Endometrial microvascular endothelial cells (primary cell): Measurements from ENCODE around the gene GALNT2. TPM values are rescaled to one million over a fixed set of nuclear protein-coding genes. Genes with fewer than 3 reads are reported as not detected.

Source experiments
- in situ Hi-C: cut with HindIII; loops from 2 replicates; pipeline ENCODE4 v1.10.0; 2017; ENCODE audit warnings: low sequenced_read_pairs, low pct_unique_long_range_greater_than_20kb; ENCODE audit errors: inconsistent ontology term
- total RNA-seq: library from RNA; depleted of rRNA; stranded (reverse); fragments of >200 nt; gene quantifications from one replicate; pipeline ENCODE4 v1.2.3, GENCODE V29; 2015; ENCODE audit errors: inconsistent ontology term

GALNT2 gene
- total RNA-seq, 1 donor from 2014 or later = 69.2 TPM

DNA sequence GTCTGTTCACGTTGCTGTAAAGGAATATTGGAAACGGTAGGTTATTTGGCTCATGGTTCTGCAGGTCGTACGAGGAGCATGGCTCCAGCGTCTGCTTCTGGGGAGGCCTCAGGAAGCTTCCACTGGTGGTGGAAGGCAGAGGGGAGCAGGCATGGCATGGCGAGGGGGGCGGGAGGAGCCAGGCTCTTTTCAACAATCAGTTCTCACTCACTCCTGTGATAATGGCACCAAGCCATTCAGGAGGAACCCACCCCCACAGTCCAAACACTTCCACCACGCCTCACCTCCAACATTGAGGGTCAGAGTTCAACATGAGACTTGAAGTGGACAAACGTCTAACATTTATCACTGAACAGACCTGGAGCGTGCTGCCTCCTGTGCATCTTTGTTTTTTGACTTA lies 217.9 kb downstream of the GALNT2 start:
- in situ Hi-C loops = no loop called here

DNA sequence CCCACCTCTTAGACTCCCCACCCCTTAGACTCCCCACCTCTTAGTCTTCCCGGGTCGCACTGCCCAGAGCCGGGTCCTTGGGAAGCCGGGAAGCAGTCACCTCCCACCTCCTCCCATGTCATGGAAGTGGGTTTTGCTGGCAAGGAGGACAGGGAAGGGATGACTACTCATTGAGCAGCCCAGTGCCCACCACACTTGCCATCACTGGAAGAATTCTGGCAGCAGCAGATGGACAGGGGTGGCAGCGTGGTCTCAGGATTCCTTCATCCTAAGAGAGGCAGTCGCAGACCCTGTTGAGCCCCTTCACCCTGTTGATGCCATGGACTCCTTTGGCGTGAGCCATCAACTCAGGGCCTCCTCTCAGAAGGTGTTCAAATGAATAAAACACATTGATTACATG lies 218.3 kb downstream of the GALNT2 start:
- in situ Hi-C loops = no loop called here

DNA sequence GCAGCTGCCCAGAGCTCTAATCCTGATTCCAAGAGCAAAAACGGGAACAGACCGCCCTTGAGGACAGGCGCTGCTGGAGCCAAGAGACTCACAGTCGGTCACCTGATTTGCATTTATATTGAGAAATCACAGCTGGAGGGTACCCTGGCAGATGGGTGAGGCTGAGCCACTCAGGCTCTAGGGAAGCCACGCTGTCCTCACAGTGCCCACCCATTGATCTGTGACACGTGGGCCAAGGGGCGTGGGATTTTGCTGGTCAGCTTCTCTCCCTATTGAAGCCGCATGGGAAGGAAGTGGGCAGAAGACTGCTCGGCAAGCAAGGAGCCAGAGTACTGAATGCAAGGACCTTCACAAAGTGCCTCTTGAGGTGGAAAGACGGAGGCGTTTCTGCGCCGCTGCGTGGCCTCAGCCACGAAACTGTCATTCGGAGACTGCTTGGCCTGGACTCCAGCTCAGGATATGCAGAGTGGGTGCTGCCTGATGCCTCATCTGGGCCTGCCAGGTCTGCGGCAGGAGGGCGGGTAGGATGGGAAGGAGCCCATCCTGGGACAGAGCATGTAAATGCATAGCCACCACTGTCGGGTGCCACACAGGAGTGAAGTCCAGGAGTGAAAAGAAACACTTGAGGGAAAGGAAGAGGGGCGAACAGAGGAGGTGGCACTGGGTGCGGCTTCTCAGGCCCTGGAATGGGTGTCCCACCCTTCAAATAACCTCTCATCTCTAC lies 219.3 kb downstream of the GALNT2 start:
- in situ Hi-C loops = no loop called here

DNA sequence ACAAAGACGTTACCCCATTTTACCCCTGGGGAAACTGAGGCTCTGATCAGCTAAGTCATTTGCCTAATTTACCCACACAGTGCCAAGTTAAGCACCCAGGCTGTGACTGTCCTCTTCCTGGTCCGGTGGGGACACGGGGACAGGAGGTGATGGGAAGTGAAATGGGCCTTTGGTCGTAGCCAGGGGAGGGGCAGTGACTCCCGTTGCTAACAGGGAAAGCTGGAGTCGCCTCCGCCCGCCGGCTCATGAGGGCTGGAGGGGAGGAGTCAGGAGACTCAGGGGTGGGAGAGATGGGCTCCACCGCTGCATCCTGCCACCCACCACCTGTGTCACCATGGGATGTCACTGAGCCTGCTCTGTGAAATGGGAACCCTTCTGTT lies 219.8 kb downstream of the GALNT2 start:
- in situ Hi-C loops = no loop called here

DNA sequence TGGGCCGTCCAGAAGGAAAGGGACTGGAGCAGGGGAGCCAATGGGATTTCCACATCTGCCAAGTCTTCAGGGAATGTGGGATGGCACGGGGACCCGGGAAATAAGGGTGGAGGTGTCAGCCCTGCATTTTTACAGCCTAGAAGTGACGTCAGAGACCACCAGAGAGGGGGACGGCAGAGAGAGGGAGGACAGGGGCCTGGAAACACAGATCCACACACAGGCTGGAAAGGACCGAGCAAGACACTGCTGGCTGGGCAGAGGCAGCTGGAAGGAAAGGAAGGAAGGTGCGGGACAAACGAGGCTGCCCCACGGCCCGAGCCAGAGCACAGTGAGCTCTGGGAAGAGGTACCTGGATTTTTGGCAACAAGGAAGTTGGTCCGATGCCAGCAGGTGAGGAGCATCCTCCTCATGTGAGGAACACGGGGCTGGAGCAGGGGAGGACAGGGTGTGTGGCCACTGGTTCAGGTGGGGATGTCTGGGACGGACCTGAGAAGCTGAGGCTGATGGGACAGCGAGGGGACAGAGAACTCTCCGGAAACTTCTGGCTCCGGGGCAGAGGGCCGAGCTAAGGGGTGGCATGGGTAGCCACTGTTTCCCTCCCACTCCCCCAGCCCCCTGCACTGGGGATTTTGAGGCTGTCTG lies 220.8 kb downstream of the GALNT2 start:
- in situ Hi-C loops = no loop called here

DNA sequence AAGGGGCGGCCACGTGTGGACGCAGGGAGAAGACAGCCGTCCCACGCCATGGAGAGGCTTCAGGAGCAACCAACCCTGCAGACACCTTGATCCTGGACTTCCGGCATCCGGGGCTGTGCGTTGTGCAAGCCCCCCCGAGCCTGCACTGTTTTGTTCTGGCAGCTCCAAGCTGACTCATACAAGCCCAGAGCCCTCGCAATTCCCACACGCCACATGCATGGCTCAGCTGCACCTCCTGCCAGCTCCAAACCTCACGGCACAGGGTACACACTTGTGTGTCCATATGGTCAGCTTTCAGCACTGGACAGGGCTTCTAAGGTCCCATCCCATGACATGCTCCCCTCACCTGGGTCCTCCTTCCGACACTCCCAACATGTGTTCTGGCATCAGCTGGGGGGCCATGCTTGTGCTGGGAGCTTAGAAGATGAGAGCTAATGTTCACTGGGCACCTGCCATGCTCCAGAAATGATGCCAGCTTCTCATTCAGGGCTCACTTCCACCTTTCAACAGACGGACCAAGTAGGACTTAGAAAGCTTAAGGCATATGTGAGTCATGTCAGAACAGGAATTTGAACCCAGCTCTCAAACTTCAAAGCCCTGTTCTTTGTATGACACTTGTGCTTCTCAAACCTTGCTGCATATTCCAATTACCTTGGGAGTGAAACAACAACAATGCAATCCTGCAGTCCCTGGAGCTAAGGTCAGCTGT lies 221.8 kb downstream of the GALNT2 start:
- in situ Hi-C loops = no loop called here

DNA sequence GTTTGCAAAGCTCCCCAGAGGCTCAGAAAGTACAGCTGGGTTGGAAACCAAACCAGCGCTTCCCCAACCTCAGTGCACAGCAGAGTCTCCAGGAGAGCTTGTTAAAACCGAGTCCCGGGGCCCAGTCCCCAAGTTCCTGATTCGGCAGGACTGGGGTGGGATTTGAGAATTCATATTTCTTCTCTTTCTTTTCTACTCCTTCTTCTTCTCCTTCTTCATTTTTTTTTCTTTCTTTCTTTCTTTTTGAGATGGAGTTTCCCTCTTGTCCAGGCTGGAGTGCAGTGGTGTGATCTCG lies 222.3 kb downstream of the GALNT2 start:
- in situ Hi-C loops = no loop called here

DNA sequence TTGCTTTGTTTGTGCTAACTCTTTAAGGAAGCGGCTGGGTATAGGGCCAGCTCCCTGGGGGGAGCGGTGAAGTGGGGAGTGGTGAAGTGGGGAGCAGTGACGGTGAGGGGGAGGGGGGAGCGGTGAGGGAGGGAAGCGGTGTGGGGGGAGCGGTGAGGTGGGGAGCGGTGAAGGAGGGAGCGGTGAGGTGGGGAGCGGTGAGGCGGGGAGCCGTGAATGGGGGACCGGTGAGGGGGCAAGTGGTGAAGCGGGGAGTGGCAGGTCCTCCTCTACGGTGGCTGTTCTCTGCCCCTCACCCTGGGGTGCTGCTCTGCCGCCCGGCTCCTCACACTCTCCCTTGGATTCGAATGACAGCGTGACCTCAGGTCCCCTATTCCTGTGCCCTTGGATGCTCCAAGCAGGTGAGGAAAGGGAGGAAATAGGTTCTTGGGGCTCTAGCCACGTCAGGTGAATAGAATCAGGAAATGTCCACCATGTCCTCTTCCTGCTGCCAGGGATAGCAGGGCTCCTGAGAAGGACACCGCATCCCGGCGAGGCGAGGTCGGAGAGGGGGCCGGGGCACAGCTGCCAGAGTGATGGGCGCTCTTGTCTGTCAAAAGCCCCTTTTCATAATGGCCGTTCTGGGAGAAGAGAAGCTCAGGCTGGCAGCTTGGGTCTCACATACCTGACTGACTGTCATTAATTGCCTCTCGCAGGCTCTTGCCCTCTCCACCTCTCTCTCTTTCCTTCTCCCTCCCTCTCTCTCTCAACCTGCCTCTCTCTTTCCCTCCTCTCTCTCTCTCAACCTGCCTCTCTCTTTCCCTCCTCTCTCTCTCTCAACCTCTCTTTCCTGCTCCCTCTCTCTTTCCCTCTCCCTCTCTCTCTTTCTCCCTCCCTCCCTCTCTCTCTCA lies 224.9 kb downstream of the GALNT2 start:
- in situ Hi-C loops = no loop called here

DNA sequence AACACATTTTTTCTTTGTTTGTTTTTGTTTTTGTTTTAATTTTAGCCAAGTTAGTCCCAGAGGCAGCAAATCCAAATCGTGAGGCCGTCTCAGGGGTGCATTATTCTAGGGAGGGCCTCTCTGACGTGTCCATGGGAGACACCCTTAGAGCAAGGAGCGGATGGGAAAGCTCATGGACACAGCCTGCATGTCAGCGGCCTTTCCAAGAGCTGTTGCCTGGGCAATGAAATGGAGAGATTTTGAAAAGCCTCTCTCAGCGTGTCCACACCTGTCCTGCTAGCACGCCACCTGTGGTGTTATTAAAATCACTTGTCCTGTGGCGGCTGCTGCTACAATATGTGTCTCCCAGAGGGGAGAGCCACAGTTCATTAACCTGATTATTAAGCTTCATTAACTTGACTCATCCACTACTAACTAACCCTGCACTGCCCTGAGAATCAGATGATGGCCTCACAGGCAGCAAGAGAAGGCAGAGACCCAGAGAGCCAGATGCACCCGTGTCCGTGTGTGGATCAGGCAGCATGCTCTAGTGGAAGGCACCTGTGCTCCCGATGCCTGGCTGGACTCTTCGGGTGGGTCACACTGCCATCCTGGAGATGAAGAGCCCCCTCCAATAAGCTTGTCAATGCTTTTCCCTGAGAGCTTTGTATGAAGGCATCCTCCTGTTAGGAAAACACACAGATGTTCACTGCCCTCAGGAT lies 225.8 kb downstream of the GALNT2 start:
- in situ Hi-C loops = no loop called here

DNA sequence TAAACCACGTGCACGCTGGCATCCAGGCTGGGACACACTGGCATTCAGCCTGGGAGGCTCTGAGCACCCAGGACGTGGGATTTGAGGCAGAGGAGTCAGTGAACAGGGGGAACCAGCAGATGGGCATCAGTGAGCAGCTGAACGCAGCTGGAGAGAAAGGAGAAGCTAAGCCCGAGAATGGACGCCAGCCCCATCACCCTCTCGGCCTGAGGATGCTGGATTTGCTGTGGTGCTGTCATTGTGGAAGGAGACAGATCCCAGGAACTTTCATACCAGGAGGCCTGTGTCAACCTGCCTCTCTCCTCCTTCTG lies 226.3 kb downstream of the GALNT2 start:
- in situ Hi-C loops = no loop called here

DNA sequence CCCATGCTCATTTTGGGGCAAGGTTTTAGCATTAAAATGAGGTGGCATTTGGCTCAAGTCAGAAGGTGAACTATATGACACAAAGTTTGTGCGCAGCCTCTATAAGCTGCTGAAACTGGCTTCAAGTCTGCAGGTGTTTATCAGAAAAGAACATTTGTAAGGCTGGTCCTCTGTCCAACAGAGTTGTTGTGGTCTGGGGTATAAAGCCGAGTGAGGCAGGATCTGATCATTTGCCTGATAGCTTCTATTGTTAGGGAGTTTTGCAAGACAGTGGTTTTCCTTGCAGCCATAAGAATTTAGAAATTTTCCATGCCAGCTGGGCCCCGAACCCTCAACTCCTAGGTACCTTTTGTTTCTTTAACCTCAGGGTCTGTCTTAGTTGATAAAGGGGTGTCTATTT lies 228.3 kb downstream of the GALNT2 start:
- in situ Hi-C loops = no loop called here

DNA sequence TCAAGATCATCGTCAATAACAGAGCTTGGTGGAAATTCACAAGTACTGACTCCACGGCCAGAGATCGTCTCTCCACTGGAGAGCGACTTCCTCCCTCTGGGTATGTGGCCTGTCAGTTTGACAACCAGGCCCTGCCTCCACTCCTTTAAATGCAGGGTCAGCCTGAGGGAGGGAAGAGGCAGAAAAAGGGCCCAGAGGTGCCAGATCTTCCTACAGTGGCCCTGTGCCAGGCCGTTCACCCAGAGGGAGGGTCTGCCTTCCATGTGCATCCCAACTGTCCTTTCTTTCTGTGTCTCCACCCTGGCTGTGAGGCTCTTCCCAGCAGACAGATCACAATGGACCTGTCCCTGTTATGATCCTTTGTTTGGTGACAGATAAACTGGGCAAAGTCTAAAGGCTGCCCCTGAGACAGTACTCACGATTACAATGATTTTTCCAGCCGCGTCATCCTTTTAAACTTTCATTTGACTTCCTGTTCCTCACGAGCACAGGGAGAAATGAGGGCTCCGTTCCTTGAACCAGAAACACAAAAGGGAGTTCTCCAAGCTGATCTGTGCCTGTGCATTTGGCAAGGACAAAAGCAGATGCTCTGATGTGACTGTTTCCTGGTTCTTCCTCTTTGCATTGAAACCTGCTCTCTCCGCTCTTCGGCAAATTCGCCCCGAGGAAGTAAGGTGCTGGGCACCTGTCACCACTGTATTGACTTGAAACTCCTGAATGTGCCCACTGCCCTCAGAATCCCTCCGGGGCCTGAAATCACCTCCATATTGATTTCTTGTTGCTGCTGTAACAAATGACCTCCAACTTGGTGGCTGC lies 232.4 kb downstream of the GALNT2 start:
- in situ Hi-C loops = loop anchor here (10.0 to 25.0 kb wide), 2 partner anchors 165 to 662 kb away; partner anchors contain the start of genes TAF5L and URB2

DNA sequence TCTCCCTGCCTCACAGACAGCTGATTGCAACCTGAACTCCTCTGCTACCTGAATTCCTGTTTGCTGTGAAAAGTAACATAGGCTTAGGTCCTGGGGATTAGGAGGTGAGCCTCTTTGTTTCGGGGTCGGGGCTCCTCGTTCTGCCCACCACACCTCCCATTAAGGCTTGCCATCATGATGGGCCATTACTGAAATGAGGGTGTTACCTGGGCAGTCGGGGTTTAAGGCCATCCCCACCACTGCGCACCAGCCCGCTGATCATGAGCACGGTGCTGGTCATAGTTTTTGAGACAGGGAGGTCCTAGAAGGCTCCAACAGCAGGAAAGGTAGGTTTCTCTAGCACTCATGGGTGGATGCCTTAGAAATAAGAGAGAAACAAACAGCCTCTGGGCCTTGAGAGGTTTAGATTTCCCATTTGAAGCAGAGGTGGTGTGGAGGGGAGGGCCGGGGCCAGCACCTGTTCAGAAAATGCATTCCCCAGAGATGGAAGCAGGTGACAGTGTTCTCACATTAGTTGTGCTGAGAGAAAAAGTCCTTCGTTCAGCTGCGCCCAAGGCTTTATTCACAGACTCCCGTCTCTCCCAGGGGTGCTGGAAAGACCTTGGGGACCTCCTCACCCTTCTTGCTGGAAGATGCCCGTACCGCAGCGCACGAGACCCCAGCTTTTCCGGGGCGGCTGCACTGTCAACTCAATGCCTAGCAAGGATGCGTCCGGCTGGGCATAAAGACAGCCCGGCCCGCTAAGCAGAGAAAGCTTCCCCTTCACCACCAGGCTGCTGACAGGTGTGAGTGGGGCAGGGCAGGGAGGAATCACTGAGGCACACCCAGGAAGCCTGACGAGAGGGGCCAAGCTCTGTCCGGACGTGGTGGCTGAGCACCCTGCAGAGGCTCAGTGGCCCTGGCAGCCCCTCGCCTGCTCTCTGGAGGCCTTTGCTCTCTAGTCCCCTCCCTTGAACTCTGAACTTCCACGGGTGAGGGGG lies 233.6 kb downstream of the GALNT2 start:
- in situ Hi-C loops = loop anchor here (10.0 to 25.0 kb wide), 2 partner anchors 166 to 663 kb away; partner anchors contain the start of genes TAF5L and URB2

DNA sequence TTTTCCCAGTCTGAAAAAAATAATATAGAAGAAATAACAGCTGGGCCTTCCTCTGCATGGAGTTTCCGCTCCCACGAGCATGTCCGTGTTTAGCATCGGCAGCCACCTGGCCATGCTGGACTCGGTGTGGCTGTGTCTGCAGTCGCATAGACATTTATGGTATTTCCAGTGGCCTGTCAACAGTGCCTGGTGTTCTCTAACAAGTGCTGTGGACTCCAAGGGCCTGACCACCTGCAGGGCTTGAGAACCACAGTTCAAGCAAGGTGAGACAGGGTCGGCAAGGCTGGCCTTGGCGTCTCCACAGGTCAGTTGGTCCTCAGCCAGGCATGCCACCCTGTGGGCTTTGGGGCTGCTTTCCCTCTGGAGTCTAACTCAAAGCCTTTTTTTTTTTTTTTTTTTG lies 234.3 kb downstream of the GALNT2 start:
- in situ Hi-C loops = loop anchor here (10.0 to 25.0 kb wide), 2 partner anchors 167 to 664 kb away; partner anchors contain the start of genes TAF5L and URB2

DNA sequence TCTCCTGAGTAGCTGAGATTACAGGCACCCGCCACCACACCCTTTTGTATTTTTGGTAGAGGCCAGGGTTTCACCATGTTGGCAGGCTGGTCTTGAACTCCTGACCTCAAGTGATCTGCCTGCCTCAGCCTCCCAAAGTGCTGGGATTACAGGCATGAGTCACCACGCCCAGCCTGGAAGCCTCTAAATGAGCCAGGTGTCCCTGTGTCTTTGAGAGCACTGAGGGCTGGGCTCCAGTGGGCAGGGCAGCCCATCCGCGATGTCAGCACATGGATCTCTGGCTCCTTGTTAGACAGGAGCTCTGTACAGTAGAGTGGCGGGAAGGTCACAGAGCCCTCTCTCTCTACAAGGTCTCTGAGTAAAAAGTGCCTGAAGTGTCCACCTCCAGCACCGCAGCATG lies 234.8 kb downstream of the GALNT2 start:
- in situ Hi-C loops = loop anchor here (10.0 to 25.0 kb wide), 2 partner anchors 167 to 665 kb away; partner anchors contain the start of genes TAF5L and URB2

DNA sequence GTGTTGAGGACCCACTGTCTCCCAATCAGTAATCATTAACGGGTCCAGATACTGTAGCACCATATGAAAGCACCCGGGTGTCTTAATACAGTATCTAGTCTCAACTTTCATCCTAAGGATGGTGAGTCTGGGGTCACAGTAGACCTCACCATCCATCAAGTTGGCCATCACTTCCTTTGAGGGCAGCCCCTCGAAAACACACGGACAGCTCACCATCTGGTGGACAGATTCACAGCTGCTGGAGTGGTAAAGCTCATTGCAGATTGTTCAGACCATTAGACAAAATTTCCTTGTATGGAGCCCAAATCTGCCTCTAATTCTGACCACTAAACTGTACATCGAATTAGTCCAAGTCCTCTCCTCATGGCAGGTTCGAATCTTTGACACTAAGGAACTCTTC lies 236.0 kb downstream of the GALNT2 start:
- in situ Hi-C loops = loop anchor here (10.0 to 25.0 kb wide), 2 partner anchors 168 to 666 kb away; partner anchors contain the start of genes TAF5L and URB2

DNA sequence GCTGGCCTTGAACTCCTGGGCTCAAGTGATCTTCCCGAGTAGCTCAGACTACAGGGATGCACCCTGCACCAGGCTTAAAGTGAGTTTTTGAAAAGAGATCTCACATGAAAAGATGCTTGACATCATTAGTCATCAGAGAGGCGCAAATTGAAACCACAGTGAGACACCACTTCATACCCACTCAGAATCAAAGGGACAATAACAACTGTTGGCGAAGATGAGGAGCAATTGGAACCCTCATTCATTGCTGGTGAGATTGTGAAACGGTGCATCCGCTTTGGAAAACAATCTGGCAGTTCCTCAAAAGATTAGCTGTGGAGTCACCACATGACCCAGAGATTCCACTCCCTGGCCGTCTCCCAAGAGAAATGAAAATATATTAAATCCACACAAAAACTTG lies 236.8 kb downstream of the GALNT2 start:
- in situ Hi-C loops = loop anchor here (10.0 to 25.0 kb wide), 2 partner anchors 169 to 667 kb away; partner anchors contain the start of genes TAF5L and URB2
